Ishikawa (cell line): ENCODE results near the gene ALDH1A3.

ENCODE experiments used
- CEBPB ChIP-seq: IDR thresholded peaks from 2 replicates; pipeline ENCODE4 v1.6.1; 2012
- CREB1 ChIP-seq: IDR thresholded peaks from 2 replicates; pipeline ENCODE4 v1.6.1; 2012; ENCODE audit warnings: low read depth
- EGR1 ChIP-seq: IDR thresholded peaks from 2 replicates; pipeline ENCODE4 v1.6.1; 2012
- EP300 ChIP-seq: IDR thresholded peaks from 2 replicates; pipeline ENCODE4 v1.6.1; 2012; ENCODE audit warnings: borderline replicate concordance
- FOXM1 ChIP-seq: IDR thresholded peaks from 2 replicates; pipeline ENCODE4 v1.6.1; 2012; ENCODE audit warnings: low read depth, borderline replicate concordance
- NFIC ChIP-seq: IDR thresholded peaks from 2 replicates; pipeline ENCODE4 v1.6.1; 2012
- RAD21 ChIP-seq: IDR thresholded peaks from 2 replicates; pipeline ENCODE4 v1.6.1; 2012; ENCODE audit warnings: low read depth
- REST ChIP-seq: IDR thresholded peaks from 2 replicates; pipeline ENCODE4 v1.6.1; 2012; ENCODE audit warnings: low read depth, mild to moderate bottlenecking
- TAF1 ChIP-seq: IDR thresholded peaks from 2 replicates; pipeline ENCODE4 v1.6.1; 2012; ENCODE audit warnings: low read depth, mild to moderate bottlenecking
- TCF12 ChIP-seq: IDR thresholded peaks from 2 replicates; pipeline ENCODE4 v1.6.1; 2012; ENCODE audit warnings: low read depth
- TEAD4 ChIP-seq: IDR thresholded peaks from 2 replicates; pipeline ENCODE4 v1.6.1; 2012
- USF1 ChIP-seq: IDR thresholded peaks from 2 replicates; pipeline ENCODE4 v1.6.1; 2012
- YY1 ChIP-seq: IDR thresholded peaks from 2 replicates; pipeline ENCODE4 v1.6.1; 2012; ENCODE audit warnings: low read depth
- ZBTB7A ChIP-seq: IDR thresholded peaks from 2 replicates; pipeline ENCODE4 v1.6.1; 2012; ENCODE audit warnings: low read depth
- TF ChIP-seq, protein P1 (sequence below): IDR thresholded peaks from 2 replicates; pipeline ENCODE4 v1.6.1; 2012

Gene ALDH1A3

DNA sequence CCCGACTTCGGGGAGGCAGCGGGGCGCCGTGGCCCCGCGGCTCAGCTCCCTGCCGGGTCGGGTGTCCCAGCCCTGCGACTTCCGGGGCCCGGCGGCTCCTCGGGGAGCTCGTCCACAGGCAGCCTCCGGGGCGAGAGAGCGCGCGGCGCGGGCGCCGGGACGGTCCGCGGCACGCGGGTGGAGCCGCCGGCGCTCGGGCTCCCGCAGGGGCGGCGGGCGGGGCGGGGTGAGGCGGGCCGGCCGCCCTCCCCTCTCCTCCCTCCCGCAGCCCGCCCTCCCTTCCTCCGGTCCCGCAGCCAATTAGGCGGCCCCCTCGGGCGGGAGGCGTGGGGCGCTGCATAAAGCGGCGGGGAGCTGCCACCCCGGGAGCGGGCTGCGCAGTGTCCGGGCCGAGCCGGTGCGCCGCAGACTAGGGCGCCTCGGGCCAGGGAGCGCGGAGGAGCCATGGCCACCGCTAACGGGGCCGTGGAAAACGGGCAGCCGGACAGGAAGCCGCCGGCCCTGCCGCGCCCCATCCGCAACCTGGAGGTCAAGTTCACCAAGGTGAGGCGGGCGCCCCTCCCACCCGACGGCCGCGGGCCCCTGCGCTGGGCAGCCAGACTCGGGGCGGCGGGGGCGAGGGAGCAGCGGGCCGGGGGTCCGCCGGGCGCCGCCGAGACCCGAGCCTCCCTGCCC, at the start of gene ALDH1A3:
Gene ALDH1A3, plus strand, starts transcription at position 368 of the 675 bp plus-strand sequence. Its CDS starts 77 bp downstream, at position 445.
- no peak for TF ChIP-seq FOXM1
- no peak for TF ChIP-seq TEAD4
- no peak for TF ChIP-seq CREB1
- TF ChIP-seq TAF1 = no peak
- no peak for TF ChIP-seq TCF12
- TF ChIP-seq NFIC = no peak
- TF ChIP-seq ZBTB7A = no peak

- TF ChIP-seq TAF1 (no peak), TCF12 (no peak)
Measured at GRCh38 chr15:100831467-100831866, 48.2 kb upstream of the ALDH1A3 start.

DNA sequence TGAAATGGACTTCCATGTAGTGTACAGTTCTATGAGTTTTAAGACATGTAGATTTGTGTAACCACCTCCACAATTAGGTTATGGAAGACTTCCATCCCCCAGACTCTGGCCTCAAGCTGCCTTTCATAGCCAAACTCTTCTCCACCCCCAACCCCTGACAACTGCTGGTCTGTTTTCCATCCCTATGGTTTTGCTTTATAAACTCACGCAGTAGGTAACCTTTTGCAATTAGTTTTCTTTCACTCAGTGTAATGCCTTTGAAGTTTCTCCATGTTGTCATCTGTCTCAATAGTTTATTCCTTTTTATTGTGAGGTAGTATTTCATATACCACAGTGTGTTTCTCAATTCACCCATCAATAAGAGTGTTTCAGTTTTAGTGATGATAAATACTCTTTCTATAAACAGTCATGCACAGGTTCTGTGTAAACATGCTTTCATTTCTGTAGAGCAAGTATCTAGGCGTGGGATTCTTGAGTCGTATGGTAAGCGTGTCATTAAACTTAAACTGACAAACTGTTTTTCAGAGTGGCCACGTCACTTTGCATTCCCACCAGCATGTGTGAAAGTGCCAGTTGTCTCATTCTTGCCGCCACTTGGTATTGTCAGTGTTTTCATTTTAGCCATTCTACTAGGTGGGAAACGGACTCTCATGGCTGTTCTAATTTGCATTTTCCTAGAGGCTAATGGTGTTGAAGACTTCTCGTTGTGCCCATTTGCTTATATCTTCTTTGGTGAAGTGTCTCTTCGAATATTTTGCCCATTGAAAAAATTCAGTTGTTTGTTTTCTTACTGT, 47.3 kb upstream of the ALDH1A3 start:
- TF ChIP-seq CREB1 (no peak), YY1 (no peak), REST (no peak), EP300 (no peak), ZBTB7A (no peak), CEBPB (no peak), TCF12 (no peak), EGR1 (no peak), RAD21 (no peak), USF1 (no peak), NFIC (no peak), TEAD4 (no peak), FOXM1 (no peak), TAF1 (no peak)
- TF ChIP-seq, protein P1, sequence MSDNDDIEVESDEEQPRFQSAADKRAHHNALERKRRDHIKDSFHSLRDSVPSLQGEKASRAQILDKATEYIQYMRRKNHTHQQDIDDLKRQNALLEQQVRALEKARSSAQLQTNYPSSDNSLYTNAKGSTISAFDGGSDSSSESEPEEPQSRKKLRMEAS = no peak

DNA sequence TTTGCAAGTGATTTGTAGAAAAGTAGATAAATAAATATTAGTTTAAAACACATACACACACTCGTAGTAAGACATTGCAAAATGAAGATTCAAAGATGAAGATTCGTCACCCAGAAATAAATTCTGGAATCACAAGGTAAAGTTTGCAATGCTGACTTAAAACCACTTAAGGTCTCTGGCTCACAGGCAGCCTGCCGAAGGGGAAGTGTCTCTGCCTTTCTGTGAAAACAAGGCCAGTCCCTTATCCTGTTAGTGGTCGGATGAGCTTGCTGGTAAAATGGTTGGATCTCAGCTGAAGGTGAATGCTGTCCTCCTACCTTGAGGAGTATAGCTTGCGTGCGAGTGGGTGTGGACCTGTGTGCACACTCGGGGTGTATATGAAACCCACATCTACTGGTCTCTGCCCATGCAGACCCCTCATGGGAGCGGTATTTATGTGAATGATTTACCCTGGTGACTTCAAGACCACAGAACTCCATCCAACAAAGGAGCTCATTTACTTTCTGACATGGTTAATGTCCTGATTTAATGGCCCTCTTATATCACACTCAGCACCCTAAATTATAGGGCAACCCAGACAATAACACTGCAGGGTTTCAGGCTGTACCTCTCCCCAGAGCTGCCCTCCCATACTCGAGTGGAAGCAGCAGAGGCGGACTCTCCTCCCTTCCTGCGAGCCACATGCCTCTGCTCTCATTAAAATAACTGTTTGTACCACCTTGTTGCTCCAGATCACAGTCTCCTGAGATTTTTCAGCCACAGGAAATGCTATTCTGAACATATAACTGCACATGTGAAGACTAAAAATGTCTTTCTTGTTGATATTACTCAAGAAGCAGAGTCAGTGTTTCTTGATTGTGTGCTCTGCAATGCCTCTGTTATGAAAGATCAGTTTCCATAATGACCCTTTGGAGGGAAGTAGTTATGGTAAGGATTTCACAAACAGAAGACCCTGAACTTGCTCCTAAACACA, 45.9 kb upstream of the ALDH1A3 start:
- no peak for TF ChIP-seq TCF12
- TF ChIP-seq REST = no peak
- TF ChIP-seq RAD21 = no peak

DNA sequence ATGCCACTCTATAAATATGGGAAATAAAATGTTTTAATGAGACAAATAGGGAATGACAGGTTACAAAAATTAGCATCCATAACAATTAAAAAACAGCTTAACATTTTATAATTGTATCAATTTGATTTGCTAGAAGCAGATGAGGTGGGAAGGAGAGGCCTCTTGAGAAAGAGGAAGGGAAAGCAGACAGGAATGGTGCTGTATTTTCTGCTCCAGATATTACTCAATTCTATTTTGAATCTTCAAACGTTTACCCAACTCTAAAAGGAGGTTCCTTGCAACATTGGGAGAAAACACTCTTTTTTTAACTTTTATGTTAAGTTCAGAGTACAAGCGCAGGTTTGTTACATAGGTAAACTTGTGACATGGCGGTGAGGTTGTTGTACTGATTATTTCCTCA, 44.9 kb upstream of the ALDH1A3 start:
- TF ChIP-seq TCF12 = no peak
- no peak for TF ChIP-seq RAD21
- TF ChIP-seq CEBPB = no peak
- TF ChIP-seq, protein P1 = no peak
- TF ChIP-seq USF1 = no peak
- TF ChIP-seq TAF1 = no peak
- TF ChIP-seq TEAD4 = no peak
- no peak for TF ChIP-seq FOXM1
- no peak for TF ChIP-seq EP300
- TF ChIP-seq NFIC = no peak
- no peak for TF ChIP-seq REST
